Activated naive CD8-positive, alpha-beta T cell treated with anti-CD3 and anti-CD28 coated beads for 36 hours (primary cell): Measurements from ENCODE around the gene SEPTIN11. TPM values are rescaled to one million over a fixed set of nuclear protein-coding genes. Genes with fewer than 3 reads are reported as not detected.

Source experiments
- DNase-seq: peaks from one replicate; pipeline ENCODE4 v3.0.0; 2021
- H3K27ac Mint-ChIP-seq: one replicate; pipeline ENCODE4 v1.8.0; 2022; ENCODE audit warnings: mild to moderate bottlenecking, moderate library complexity, mixed read lengths
- H3K27me3 Mint-ChIP-seq: one replicate; pipeline ENCODE4 v1.8.0; 2022; ENCODE audit warnings: mild to moderate bottlenecking, mixed read lengths
- H3K36me3 Mint-ChIP-seq: one replicate; pipeline ENCODE4 v1.8.0; 2021; ENCODE audit warnings: mild to moderate bottlenecking, mixed read lengths
- H3K4me1 Mint-ChIP-seq: one replicate; pipeline ENCODE4 v1.8.0; 2021; ENCODE audit warnings: mixed read lengths
- H3K4me3 Mint-ChIP-seq: one replicate; pipeline ENCODE4 v1.8.0; 2022; ENCODE audit warnings: mild to moderate bottlenecking, moderate library complexity, mixed read lengths
- H3K9me3 Mint-ChIP-seq: one replicate; pipeline ENCODE4 v1.8.0; 2022; ENCODE audit warnings: mixed read lengths
- total RNA-seq, 2 experiments: library from RNA; stranded (reverse); gene quantifications; one replicate each; pipeline ENCODE4 v1.2.3, GENCODE V29; 2021

Gene SEPTIN11
- 10 to 100 TPM; 66.4 to 74.1 TPM for total RNA-seq

DNA sequence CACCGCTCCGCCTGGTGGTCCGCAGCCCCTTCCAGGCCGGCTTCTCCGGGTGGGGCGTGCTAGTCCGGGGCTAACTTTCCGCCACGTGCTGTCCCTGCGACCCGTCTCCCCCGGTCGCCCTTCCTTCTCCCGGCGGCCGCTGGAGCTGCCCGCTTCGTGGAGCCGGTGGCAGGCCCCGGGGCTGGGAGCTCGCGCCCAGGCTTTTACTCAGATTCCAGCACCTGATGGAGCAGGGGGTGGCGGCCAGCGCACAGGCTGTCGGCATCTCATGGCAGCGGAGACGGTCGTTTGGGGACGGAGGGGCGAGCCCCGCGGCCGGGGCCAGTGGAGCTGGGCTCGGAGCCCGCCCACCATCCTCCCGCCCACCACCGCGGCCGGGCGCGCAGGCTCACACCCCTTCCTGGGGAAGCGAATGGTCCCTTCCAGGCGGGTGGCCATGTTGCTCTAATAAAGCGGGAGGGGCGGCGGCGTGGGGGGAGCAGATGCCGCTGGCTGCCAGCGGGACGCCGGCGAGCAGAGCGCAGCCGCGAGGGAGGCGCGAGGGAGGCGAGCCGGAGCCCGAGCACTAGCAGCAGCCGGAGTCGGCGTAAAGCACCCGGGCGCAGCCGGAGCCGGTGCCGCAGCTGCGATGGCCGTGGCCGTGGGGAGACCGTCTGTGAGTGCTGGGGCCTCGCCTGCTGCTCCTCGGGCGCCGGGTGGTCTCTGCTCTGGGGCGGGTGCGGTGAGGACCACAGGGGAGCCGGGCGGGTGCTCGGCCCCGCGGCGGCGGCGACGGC, at the start of gene SEPTIN11:
Gene SEPTIN11 (plus strand): TSS at position 477 of the 776 bp plus-strand sequence. CDS start 152 bp downstream, at position 629.
- H3K36me3 Mint-ChIP-seq = peaks cover 26% of the 10 kb centered on the region

DNA sequence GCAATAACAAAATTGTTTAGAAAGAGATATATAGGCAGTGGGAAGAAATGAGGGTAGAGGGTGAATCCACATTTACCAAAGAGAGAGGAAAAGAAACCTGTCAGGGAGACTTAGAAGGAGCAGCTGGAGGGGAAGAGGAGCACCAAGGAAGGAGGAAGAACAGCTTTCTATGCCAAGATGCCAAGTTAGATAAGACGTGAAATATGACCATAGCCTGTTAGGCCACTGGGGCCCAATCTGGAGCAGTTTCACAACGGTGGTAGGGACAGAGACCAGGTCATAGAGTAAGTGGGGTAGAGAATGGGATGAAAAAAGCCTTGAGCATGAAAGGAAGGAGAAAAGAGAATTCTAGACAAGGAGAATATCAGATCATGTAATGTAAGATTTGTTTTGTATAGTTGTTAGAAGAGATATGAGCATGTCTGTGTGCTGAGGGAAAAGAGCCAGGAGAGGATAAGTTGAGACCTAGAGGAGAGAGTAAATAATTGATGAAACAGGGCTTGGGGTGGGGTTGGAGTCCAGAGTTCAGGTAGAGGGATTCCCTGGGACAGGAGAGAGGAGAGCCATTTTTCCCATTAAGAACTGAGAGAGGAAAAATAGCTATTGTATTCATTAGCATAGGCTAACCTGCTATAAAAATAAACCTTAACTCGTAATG, 47.2 kb upstream of the SEPTIN11 start:
- no peak overlapping the region for H3K27ac Mint-ChIP-seq

More for the DNA sequence above, at the start of gene SEPTIN11:
- Mint-ChIP-seq H3K9me3 (no peaks in the 10 kb centered on the region), H3K27me3 (no peaks in the 10 kb centered on the region), H3K27ac (peak within 1 kb of the TSS; percentile 82), H3K4me1 (peaks cover 30% of the 10 kb centered on the region), H3K4me3 (peak within 1 kb of the TSS; percentile 86)
- peak; percentile 89 for DNase-seq

DNA sequence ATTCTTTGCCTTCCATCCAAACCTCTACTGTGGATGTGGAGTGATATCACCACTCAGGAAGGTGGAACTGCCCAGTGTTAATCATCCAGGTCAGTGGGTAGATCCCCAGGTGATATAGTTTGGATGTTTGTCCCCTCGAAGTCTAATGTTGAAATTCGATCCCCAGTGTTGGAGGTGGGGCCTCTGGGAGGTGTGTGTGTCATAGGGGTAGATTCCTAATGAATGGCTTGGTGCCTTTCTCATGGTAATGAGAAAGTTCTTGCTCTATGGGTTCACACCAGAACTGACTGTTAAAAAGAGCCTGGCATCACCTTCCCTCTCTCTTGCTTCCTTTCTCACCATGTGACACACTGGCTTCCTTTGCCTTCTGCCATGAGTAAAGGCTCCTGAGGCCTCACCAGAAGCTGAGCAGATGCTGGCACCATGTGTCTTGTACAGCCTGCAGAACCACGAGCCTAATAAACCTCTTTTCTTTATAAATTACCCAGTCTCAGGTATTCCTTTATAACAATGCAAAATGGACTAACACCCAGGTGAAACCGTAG, 44.8 kb upstream of the SEPTIN11 start:
- peaks cover 6% of the 10 kb centered on the region for H3K9me3 Mint-ChIP-seq
- DNase-seq = no peak
- no peaks in the 10 kb centered on the region for H3K36me3 Mint-ChIP-seq
- no peaks in the 10 kb centered on the region for H3K4me1 Mint-ChIP-seq
- H3K27me3 Mint-ChIP-seq = peaks cover 8% of the 10 kb centered on the region
- H3K27ac Mint-ChIP-seq = no peak overlapping the region
- H3K4me3 Mint-ChIP-seq = no peak overlapping the region

More for the DNA sequence above, 47.2 kb upstream of the SEPTIN11 start:
- Mint-ChIP-seq H3K4me3 (no peak overlapping the region), H3K4me1 (peaks cover 3% of the 10 kb centered on the region), H3K36me3 (no peaks in the 10 kb centered on the region), H3K27me3 (peaks cover 21% of the 10 kb centered on the region), H3K9me3 (peaks cover 6% of the 10 kb centered on the region)
- no peak for DNase-seq

DNA sequence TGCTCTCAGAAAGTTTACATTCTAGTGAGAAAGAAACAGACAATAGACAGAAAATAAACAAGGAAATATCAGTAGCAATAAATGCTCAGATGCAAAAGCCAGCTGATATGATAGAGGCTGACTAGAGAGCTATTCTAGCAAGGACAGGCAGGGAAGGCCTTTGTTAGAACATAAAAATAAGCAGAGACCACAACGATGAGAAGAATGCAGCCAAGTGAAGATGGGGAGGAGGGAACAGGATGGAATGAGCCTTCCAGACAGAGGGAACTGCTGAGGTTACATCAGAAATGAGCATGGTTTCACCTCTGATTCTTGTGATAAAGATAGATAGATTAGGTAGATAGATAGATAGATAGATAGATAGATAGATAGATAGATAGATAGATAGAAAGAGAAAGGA, 44.0 kb upstream of the SEPTIN11 start:
- H3K27me3 Mint-ChIP-seq = no peaks in the 10 kb centered on the region
- DNase-seq = no peak

DNA sequence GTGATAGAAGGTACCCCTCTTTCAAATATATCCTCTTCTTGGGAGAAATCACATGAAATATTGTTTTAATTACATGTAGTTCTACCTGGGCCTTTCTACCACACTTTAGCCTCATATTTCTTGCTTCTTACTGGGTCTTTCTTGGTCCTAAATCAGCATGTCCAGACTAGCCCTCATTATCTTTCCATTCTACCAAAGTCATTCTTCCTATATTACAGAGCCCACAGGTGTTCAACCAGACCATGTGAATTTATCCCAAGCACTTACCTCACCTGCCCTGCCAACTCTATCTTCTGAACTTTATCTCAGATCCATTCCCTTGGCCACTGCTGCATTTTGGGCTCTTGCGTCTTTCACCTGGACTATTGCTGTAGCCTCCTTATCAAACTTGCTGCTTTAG, 39.8 kb upstream of the SEPTIN11 start:
- Mint-ChIP-seq H3K9me3 (peaks cover 6% of the 10 kb centered on the region), H3K36me3 (no peaks in the 10 kb centered on the region), H3K27me3 (no peaks in the 10 kb centered on the region), H3K4me1 (no peaks in the 10 kb centered on the region), H3K4me3 (no peak overlapping the region), H3K27ac (no peak overlapping the region)
- no peak for DNase-seq

More for the DNA sequence above, 44.0 kb upstream of the SEPTIN11 start:
- no peaks in the 10 kb centered on the region for H3K36me3 Mint-ChIP-seq
- no peak overlapping the region for H3K4me3 Mint-ChIP-seq
- H3K9me3 Mint-ChIP-seq = peaks cover 6% of the 10 kb centered on the region
- no peaks in the 10 kb centered on the region for H3K4me1 Mint-ChIP-seq
- no peak overlapping the region for H3K27ac Mint-ChIP-seq

DNA sequence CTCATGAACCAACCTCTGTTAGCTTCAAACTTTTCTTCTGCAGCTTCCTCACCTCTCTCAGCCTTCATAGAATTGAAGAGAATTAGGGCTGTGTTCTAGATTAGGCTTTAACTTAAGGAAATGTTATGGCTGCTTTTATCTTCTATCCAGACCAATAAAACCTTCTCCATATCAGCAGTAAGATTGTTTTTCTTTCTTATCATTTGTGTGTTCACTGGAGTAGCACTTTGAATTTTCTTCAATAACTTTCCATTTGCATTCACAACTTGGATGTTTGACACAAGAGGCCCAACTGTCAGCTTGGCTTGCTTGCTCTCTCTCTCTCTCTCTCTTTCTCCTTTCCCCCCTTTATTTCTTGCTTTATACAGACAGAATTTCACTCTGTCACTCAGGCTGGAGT, 28.8 kb upstream of the SEPTIN11 start:
- Mint-ChIP-seq H3K27me3 (no peaks in the 10 kb centered on the region), H3K4me3 (no peak overlapping the region), H3K27ac (no peak overlapping the region), H3K4me1 (no peaks in the 10 kb centered on the region), H3K36me3 (no peaks in the 10 kb centered on the region), H3K9me3 (no peaks in the 10 kb centered on the region)
- DNase-seq = no peak

DNA sequence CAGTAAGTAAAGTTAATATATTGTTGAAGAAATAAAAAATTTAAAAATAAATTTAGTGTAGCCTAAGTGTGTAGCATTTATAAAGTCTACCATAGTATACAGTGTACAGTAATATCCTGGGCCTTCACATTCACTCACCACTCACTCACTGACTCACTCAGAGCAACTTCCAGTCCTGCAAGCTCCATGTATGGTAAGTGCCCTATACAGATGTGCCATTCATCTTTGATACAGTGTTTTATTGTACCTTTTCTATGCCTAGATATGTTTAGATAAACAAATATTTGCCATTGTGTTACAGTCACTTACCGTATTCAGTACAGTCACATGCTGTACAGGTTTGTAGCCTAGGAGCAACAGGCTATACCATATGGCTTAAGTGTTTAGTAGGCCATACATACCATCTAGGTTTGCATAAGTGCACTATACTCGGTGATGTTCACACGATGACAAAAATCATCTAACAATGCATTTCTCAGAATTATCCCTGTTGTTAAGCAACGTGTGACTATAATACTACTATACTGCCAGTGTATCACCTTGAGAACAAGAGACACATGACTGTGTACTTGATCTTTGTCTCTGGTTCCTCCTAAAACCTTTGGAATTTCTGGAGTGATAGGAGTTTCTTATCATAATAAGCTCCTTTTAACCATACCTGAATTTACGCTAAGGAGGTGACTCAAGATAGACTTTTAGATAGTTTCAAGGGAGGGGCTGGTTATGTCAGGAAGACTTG, 25.8 kb upstream of the SEPTIN11 start:
- Mint-ChIP-seq H3K4me3 (no peak overlapping the region), H3K4me1 (no peaks in the 10 kb centered on the region), H3K27me3 (no peaks in the 10 kb centered on the region), H3K36me3 (no peaks in the 10 kb centered on the region), H3K27ac (no peak overlapping the region), H3K9me3 (no peaks in the 10 kb centered on the region)
- no peak for DNase-seq

DNA sequence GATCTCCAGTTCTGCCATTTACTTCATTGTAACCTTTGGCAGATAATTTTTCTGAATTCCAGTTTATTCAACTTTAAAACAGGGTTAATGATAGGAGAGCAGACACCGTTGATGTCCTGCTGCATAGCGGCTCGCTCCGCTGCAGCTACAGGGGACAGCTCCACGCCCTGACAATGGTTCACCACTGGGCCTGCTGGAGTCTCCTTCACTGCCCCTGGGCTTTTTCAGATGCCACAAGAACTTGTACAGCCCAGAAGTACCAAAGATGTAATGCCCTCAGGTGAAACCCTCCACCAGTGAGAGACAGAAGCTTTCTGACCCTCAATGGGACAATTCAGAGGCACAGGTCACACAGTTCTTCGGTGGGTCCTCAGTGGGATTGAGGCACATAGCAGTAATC, 22.7 kb upstream of the SEPTIN11 start:
- H3K27me3 Mint-ChIP-seq = no peaks in the 10 kb centered on the region

DNA sequence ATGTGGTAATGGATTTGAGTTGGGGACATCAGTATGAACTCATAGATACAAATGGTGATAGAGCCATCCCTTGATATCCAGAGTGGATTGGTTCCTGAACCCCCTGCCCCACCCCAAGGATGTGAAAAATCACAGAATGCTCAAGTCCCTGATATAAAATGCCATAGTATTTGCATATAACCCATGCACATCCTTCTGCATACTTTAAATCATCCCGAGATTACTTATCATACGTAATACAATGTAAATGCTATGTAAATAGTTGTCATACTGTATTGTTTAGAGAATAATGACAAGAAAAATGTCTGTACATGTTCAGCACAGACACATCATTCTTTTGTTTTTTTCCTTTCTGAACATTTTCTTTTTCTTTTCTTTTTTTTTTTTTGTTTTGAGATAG, 18.9 kb upstream of the SEPTIN11 start:
- H3K4me3 Mint-ChIP-seq = no peak overlapping the region
- H3K4me1 Mint-ChIP-seq = no peaks in the 10 kb centered on the region
- no peak for DNase-seq
- no peaks in the 10 kb centered on the region for H3K36me3 Mint-ChIP-seq
- H3K27me3 Mint-ChIP-seq = no peaks in the 10 kb centered on the region
- H3K27ac Mint-ChIP-seq = no peak overlapping the region
- H3K9me3 Mint-ChIP-seq = no peaks in the 10 kb centered on the region

More for the DNA sequence above, 22.7 kb upstream of the SEPTIN11 start:
- no peaks in the 10 kb centered on the region for H3K36me3 Mint-ChIP-seq
- no peak overlapping the region for H3K27ac Mint-ChIP-seq
- no peaks in the 10 kb centered on the region for H3K9me3 Mint-ChIP-seq
- H3K4me1 Mint-ChIP-seq = no peaks in the 10 kb centered on the region
- no peak overlapping the region for H3K4me3 Mint-ChIP-seq
- no peak for DNase-seq

DNA sequence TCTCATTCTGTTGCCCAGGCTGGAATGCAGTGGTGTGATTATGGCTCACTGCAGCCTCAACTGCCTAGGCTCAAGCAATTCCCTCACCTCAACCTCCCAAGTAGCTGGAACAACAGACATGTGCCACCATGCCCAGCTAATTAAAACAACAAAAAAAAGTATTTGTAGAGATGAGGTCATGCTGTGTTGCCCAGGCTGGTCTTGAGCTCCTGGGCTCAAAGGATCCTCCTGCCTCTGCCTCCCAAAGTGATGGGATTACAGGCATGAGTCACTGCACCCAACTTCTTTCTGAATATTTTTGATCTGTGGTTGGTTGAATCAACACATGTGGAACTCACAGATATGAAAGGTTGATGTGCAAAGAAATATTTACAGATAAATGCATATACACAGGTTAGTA, 18.5 kb upstream of the SEPTIN11 start:
- Mint-ChIP-seq H3K27me3 (no peaks in the 10 kb centered on the region), H3K27ac (no peak overlapping the region), H3K36me3 (no peaks in the 10 kb centered on the region), H3K4me1 (no peaks in the 10 kb centered on the region), H3K9me3 (no peaks in the 10 kb centered on the region), H3K4me3 (no peak overlapping the region)
- no peak for DNase-seq

DNA sequence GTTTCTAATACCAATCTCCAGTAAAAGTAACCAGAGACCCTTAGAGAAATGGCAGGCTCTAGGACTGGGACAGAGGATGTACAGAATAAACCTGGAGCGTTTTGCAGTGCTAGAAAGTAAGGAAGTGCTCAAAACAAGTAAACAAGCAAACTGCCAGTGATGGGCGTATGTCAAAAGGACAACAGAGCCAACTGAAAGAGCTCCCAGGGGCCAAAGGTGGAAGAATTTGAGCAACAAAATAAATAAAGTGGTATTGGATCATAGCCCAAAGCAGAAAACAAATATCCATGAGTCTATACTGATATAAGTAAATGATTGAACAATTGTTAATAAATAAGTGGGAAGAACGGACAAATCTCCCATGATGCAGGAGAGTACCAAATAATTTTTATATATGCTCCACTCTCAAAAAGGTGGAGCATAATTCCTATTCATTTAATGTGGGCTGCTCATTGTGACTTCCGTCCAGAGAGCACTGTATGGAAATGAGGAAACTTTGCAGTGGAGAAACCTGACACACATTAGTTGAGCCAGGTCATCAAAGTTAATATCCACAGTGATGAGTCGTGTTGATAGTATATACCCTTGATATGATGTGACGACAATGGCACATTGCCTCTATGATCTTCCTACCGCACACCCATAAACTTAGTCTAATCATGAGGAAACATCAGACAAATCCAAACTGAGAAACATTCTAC, 17.8 kb upstream of the SEPTIN11 start:
- DNase-seq = no peak
- Mint-ChIP-seq H3K27ac (no peak overlapping the region), H3K9me3 (no peaks in the 10 kb centered on the region), H3K4me1 (no peaks in the 10 kb centered on the region), H3K36me3 (no peaks in the 10 kb centered on the region), H3K27me3 (no peaks in the 10 kb centered on the region), H3K4me3 (no peak overlapping the region)

DNA sequence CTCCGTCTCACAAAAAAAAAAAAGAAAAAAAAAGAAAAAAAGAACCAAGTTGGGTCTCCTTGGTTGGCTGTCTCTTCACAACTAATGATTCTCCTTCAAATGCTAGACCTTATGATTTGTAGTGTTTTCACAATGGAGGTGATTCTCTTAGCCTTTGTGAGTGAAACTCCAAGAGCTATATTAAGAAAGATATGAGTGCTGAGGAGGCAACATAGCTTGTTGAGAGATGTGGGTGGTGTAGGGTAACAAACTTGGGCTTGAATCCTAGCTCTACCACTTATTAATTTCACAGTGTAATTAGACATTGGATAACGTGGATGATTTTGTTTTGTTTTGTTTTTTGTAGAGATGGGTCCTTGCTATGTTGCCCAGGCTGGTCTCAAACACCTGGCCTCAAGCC, 10.4 kb upstream of the SEPTIN11 start:
- H3K27me3 Mint-ChIP-seq = no peaks in the 10 kb centered on the region
- H3K9me3 Mint-ChIP-seq = peaks cover 19% of the 10 kb centered on the region
- H3K4me3 Mint-ChIP-seq = no peak overlapping the region
- peaks cover 15% of the 10 kb centered on the region for H3K36me3 Mint-ChIP-seq
- no peaks in the 10 kb centered on the region for H3K4me1 Mint-ChIP-seq
- DNase-seq = no peak
- no peak overlapping the region for H3K27ac Mint-ChIP-seq

DNA sequence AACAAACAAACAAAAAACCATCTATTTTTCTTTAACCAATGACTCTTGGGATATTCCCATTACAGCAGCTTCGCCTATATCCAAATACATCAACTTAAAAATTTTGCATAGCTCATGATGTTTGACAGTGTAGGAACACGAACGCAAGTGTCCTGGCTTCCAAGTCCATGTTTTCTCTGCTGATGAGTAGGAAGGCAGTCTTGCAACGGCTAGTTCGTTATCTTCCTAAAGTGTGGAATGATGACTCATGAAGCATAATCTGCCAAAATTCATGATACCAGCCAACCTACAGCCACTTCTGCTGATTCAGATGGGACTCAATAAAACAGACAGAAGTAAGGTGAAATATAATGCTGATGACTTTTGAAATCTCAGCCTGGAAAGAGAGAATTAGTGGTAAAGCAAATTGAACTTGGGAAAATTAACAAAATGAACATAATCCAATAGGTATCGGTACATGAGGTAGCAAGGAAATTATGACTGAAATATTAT, 6.4 kb upstream of the SEPTIN11 start:
- no peak for DNase-seq
- Mint-ChIP-seq H3K36me3 (peaks cover 21% of the 10 kb centered on the region), H3K27ac (no peak overlapping the region), H3K9me3 (peaks cover 18% of the 10 kb centered on the region), H3K27me3 (no peaks in the 10 kb centered on the region), H3K4me1 (no peaks in the 10 kb centered on the region), H3K4me3 (no peak overlapping the region)

DNA sequence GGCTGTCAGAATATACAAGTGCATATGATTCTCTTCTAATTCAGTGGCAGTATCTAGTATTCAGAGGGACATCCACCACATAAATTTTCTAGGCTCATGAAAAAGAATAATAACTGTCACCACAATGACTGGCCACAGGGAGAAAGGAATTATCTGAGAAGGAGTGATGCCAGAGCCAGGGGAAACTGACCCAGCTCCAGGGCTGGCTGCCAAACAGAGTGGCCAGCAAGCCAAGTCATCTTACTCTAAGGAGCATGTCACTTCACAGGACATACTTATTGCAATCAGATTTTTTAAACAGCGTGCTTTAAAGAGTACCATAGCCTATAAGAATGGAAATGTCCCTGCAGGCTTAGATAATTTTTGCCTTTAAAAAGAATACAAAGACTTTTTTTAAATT, 5.8 kb upstream of the SEPTIN11 start:
- no peaks in the 10 kb centered on the region for H3K27me3 Mint-ChIP-seq
- H3K27ac Mint-ChIP-seq = no peak overlapping the region
- H3K9me3 Mint-ChIP-seq = peaks cover 14% of the 10 kb centered on the region
- peaks cover 5% of the 10 kb centered on the region for H3K4me1 Mint-ChIP-seq
- H3K4me3 Mint-ChIP-seq = no peak overlapping the region
- no peak for DNase-seq
- peaks cover 23% of the 10 kb centered on the region for H3K36me3 Mint-ChIP-seq
